Measurements from ENCODE around the gene CERCAM.
"Not testable (repeated sequence)": the region's sequence is repeated elsewhere in the genome, so short reads cannot be mapped to it uniquely, and the experiment has no call there.

CERCAM gene

DNA sequence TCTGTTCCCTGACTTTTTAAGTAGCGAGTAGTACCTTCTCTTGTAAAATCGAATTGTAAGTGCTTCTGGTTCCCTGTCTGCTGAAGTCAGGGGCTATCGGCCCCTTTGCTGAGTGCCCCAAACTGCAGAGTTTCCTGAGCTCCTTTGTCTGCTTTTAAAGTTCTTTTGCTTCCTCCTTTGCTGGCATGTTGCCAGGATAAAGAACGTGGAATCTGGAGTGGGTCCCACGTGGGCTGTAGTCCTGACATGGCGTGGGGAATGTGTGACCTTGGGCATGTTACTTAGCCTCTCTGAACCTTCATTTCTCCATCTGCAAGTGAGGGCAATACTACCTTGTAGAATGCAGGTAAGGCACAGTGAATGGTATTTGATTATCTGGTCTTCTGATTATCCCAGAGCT lies 21.5 kb downstream of the CERCAM start:
- ATAC-seq (ENCODE audit: low read depth) (no peak), DNase-seq (ENCODE audit: low spot score) (no peak)
- Histone ChIP-seq H3K27me3 (ENCODE audit: insufficient read depth, poor library complexity, severe bottlenecking) (no peaks in the 10 kb centered on the region), H3K36me3 (ENCODE audit: low read depth) (no peaks in the 10 kb centered on the region), H3K9me3 (ENCODE audit: severe bottlenecking) (no peaks in the 10 kb centered on the region), H3K27ac (ENCODE audit: poor library complexity, severe bottlenecking) (no peak overlapping the region), H3K4me3 (ENCODE audit: severe bottlenecking) (no peak overlapping the region), H3K4me1 (ENCODE audit: insufficient read depth, poor library complexity, severe bottlenecking) (no peaks in the 10 kb centered on the region)
- no peak for TF ChIP-seq CTCF (IDR thresholded peaks at IDR 0.05; ENCODE audit: poor library complexity, severe bottlenecking)

- not testable (repeated sequence) for H3K27me3 ChIP-seq (ENCODE audit: insufficient read depth, poor library complexity, severe bottlenecking); DNase-seq (ENCODE audit: low spot score); H3K27ac ChIP-seq (ENCODE audit: poor library complexity, severe bottlenecking); H3K4me1 ChIP-seq (ENCODE audit: insufficient read depth, poor library complexity, severe bottlenecking); H3K4me3 ChIP-seq (ENCODE audit: severe bottlenecking); ATAC-seq (ENCODE audit: low read depth); H3K36me3 ChIP-seq (ENCODE audit: low read depth); H3K9me3 ChIP-seq (ENCODE audit: severe bottlenecking)
Measured at GRCh38 chr9:128446505-128446904, 25.8 kb downstream of the CERCAM start.

DNA sequence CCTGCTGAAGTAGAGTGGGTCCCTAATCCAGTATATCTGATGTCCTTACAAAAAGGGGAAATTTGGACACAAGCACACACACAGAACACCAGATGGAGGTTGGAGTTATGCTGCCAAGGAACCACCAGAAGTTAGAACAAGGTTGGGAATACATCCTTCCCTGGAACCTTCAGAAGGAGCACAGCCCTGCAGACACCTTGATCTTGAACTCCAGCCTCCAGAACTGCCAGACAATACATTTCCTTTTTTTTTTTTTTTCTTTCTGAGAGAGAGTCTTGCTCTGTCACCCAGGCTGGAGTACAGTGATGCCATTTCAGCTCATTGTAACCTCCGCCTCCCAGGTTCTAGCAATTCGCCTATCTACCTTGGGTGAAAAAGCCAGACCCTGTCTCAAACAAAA lies 28.1 kb downstream of the CERCAM start:
- H3K27me3 ChIP-seq (ENCODE audit: insufficient read depth, poor library complexity, severe bottlenecking): no peaks in the 10 kb centered on the region
- H3K4me3 ChIP-seq (ENCODE audit: severe bottlenecking): no peak overlapping the region
- H3K36me3 ChIP-seq (ENCODE audit: low read depth): no peaks in the 10 kb centered on the region
- H3K9me3 ChIP-seq (ENCODE audit: severe bottlenecking): no peaks in the 10 kb centered on the region
- DNase-seq (ENCODE audit: low spot score) (no peak), ATAC-seq (ENCODE audit: low read depth) (no peak)
- H3K27ac ChIP-seq (ENCODE audit: poor library complexity, severe bottlenecking): no peak overlapping the region
- no peak for TF ChIP-seq CTCF (IDR thresholded peaks at IDR 0.05; ENCODE audit: poor library complexity, severe bottlenecking)
- H3K4me1 ChIP-seq (ENCODE audit: insufficient read depth, poor library complexity, severe bottlenecking): no peaks in the 10 kb centered on the region

DNA sequence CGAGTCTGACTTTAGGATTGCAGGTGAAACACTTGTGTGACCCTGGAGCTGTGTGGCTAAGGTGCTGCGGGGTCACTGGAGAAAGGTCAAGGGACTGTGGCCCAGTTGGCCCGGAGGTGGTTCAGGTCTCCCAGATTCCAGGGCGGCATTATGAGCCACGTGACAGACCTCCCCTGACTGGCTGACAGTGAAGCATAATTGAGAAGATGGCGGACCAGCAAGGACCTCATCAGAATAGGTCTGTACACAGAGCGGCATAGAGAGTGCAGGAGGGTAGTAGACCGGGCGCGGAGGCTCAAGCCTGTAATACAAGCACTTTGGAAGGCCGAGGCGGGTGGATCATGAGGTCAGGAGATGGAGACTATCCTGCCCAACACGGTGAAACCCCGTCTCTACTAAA lies 34.3 kb downstream of the CERCAM start:
- ATAC-seq (ENCODE audit: low read depth) (no peak), DNase-seq (ENCODE audit: low spot score) (no peak)
- TF ChIP-seq CTCF (IDR thresholded peaks at IDR 0.05; ENCODE audit: poor library complexity, severe bottlenecking): no peak
- H3K27me3 ChIP-seq (ENCODE audit: insufficient read depth, poor library complexity, severe bottlenecking): no peaks in the 10 kb centered on the region
- H3K27ac ChIP-seq (ENCODE audit: poor library complexity, severe bottlenecking): no peak overlapping the region
- peaks cover 6% of the 10 kb centered on the region for H3K36me3 ChIP-seq (ENCODE audit: low read depth)
- H3K9me3 ChIP-seq (ENCODE audit: severe bottlenecking): no peaks in the 10 kb centered on the region
- no peak overlapping the region for H3K4me3 ChIP-seq (ENCODE audit: severe bottlenecking)
- peaks cover 4% of the 10 kb centered on the region for H3K4me1 ChIP-seq (ENCODE audit: insufficient read depth, poor library complexity, severe bottlenecking)

DNA sequence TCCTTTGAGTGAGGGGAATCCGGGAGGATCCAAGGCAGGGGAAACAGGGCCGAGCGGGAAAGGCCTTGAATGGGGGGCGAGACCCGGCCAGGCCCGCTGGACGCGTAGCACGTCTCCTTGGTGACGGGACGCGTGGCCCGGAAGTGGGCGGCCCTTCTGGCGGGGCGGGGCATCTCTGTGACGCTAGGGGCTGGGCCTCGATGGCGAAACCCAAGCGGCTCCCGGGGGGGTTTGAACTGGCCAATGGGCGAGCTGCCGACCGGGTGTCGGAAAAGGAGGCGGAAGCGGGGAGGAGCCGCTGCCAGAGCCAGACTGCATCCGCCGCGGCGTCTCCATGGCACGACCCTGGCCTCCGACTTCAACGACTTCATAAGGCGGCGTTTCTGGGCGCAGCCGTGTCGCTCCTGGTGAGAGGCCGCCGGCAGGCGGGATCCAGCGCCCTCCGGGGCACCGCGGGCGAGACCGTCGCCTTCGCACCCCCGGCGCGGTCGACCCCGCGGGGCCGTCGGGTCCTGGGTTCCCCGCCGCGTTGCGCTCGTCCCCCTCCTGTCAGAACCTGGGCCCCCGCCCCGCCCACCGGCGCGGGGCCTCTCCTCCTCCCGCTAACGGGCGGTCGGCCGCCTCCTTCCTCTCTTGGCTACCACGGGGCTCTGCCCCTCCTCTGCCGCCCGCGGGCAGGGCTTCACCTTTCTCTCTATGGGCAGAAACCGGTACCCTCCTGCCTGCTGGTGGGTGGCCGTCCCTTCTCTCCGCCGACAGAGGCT lies 35.4 kb downstream of the CERCAM start, which contains the start of gene ODF2:
TSS of gene ODF2 (plus strand) at position 158 of the 764 bp plus-strand sequence. CDS start at position 244, 86 bp downstream.
- no peaks in the 10 kb centered on the region for H3K9me3 ChIP-seq (ENCODE audit: severe bottlenecking)
- peaks cover 15% of the 10 kb centered on the region for H3K36me3 ChIP-seq (ENCODE audit: low read depth)
- peak within 1 kb of the TSS; percentile 67 for H3K27ac ChIP-seq (ENCODE audit: poor library complexity, severe bottlenecking)
- H3K4me3 ChIP-seq (ENCODE audit: severe bottlenecking): peak within 1 kb of the TSS; percentile 77
- DNase-seq (ENCODE audit: low spot score): peak; percentile 97
- H3K27me3 ChIP-seq (ENCODE audit: insufficient read depth, poor library complexity, severe bottlenecking): no peaks in the 10 kb centered on the region
- H3K4me1 ChIP-seq (ENCODE audit: insufficient read depth, poor library complexity, severe bottlenecking): peaks cover 4% of the 10 kb centered on the region
- no peak for TF ChIP-seq CTCF (IDR thresholded peaks at IDR 0.05; ENCODE audit: poor library complexity, severe bottlenecking)
- ATAC-seq (ENCODE audit: low read depth): peak; percentile 84
